ENCODE results near the gene SDHAF2.

The SDHAF2 gene

DNA sequence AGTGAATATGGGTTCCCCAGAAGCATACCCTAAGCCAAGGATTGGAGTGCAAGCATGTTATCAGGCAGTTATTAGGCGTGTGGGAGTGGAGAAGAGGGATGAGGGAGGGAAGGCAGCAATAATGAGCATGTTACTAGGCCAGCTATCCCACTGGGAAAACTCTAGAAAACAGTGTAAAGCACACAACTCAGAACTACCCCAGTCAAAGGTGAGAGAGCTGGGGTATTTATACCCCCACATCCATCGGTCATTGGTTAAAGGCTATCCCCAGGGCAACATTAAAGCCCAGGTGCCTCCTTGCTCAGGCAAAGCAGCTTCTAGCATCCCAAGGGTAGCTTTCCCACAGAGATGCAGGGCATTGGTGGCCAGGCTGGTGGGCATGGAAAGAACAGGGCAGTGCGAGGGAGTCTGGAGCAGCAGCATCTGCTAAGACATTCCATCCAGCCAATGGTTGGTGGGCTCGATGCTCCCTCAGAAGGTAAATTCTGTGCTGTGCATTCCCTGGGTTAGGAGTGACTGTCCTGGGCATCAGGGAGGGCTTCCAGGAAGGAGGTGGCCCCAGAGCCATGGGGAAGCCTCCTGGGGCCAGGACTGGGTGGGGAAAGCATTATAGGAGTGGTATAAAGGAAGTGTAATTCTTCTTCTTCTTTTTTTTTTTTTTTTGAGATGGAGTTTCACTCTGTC, 57.6 kb downstream of the SDHAF2 start:
- H3K36me3 ChIP-seq (ENCODE audit: low read length), result no peaks in the 10 kb centered on the region
- H3K27ac ChIP-seq (ENCODE audit: low read depth, low read length), result no peak overlapping the region
- H3K9me3 ChIP-seq (ENCODE audit: insufficient read depth, low read length), result no peaks in the 10 kb centered on the region
- H4K20me1 ChIP-seq (ENCODE audit: low read depth, low read length), result no peaks in the 10 kb centered on the region
- no peak overlapping the region for H2AFZ ChIP-seq (ENCODE audit: low read depth, low read length, severe bottlenecking)
- H3K4me3 ChIP-seq (ENCODE audit: insufficient read depth, low read length, poor library complexity, severe bottlenecking), result no peak overlapping the region
- H3K9me2 ChIP-seq (replicated peaks; ENCODE audit: insufficient read depth, low read length), result no peaks in the 10 kb centered on the region
- no peak overlapping the region for H3K9ac ChIP-seq (ENCODE audit: low read length)
- H3F3A ChIP-seq (ENCODE audit: insufficient read depth), result no peaks in the 10 kb centered on the region
- TF ChIP-seq EZH2phosphoT487 (conservative IDR thresholded peaks at IDR 0.05; ENCODE audit: low read length), result no peak
- TF ChIP-seq, protein P1, sequence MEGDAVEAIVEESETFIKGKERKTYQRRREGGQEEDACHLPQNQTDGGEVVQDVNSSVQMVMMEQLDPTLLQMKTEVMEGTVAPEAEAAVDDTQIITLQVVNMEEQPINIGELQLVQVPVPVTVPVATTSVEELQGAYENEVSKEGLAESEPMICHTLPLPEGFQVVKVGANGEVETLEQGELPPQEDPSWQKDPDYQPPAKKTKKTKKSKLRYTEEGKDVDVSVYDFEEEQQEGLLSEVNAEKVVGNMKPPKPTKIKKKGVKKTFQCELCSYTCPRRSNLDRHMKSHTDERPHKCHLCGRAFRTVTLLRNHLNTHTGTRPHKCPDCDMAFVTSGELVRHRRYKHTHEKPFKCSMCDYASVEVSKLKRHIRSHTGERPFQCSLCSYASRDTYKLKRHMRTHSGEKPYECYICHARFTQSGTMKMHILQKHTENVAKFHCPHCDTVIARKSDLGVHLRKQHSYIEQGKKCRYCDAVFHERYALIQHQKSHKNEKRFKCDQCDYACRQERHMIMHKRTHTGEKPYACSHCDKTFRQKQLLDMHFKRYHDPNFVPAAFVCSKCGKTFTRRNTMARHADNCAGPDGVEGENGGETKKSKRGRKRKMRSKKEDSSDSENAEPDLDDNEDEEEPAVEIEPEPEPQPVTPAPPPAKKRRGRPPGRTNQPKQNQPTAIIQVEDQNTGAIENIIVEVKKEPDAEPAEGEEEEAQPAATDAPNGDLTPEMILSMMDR (IDR thresholded peaks at IDR 0.05; ENCODE audit: insufficient read depth, low read length, poor library complexity, severe bottlenecking), result no peak
- H3K27me3 ChIP-seq (ENCODE audit: low read length), result no peaks in the 10 kb centered on the region
- H3K79me2 ChIP-seq (ENCODE audit: insufficient read depth, low read length), result no peaks in the 10 kb centered on the region
- H3K4me2 ChIP-seq (ENCODE audit: low read depth, low read length, poor library complexity, severe bottlenecking), result no peak overlapping the region

DNA sequence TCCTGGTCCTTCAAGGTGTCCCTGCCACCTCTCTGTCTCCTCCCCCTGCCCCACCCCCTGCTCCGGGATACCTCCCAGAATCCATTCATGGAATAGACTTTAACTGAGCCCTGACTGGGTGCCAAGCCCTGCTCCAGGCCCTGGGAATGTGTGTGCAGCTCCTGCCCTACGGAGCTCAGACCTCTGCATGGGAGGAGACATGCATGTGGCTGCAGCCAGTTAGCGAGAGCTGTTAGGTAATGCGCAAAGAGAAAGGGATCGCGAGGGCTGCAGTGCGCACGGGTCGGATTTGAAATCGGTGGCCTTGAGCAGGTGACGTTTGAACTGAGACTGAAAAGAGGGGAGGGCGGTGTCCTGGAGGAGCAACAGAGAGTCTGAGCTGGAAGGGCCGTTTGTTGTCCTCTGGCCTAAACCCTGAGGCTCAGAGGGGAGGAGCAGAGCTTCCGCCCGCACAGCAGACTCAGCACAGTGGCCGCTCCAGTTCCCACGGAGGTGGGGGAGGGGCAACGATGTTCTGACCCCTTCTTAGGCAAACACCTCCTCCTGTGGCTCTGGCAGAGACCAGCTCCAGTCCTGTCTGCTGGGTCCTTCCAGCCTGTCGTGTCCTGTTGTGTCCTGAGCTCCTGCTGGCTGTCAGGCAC, 58.8 kb downstream of the SDHAF2 start:
- Histone ChIP-seq H3F3A (ENCODE audit: insufficient read depth) (no peaks in the 10 kb centered on the region), H3K36me3 (ENCODE audit: low read length) (no peaks in the 10 kb centered on the region), H3K9me3 (ENCODE audit: insufficient read depth, low read length) (no peaks in the 10 kb centered on the region), H3K9ac (ENCODE audit: low read length) (no peak overlapping the region), H4K20me1 (ENCODE audit: low read depth, low read length) (no peaks in the 10 kb centered on the region), H3K4me2 (ENCODE audit: low read depth, low read length, poor library complexity, severe bottlenecking) (no peak overlapping the region), H2AFZ (ENCODE audit: low read depth, low read length, severe bottlenecking) (no peak overlapping the region), H3K79me2 (ENCODE audit: insufficient read depth, low read length) (no peaks in the 10 kb centered on the region), H3K27me3 (ENCODE audit: low read length) (no peaks in the 10 kb centered on the region), H3K9me2 (replicated peaks; ENCODE audit: insufficient read depth, low read length) (no peaks in the 10 kb centered on the region), H3K27ac (ENCODE audit: low read depth, low read length) (no peak overlapping the region), H3K4me3 (ENCODE audit: insufficient read depth, low read length, poor library complexity, severe bottlenecking) (no peak overlapping the region)
- TF ChIP-seq, protein P1 (IDR thresholded peaks at IDR 0.05; ENCODE audit: insufficient read depth, low read length, poor library complexity, severe bottlenecking), result no peak
- no peak for TF ChIP-seq EZH2phosphoT487 (conservative IDR thresholded peaks at IDR 0.05; ENCODE audit: low read length)

DNA sequence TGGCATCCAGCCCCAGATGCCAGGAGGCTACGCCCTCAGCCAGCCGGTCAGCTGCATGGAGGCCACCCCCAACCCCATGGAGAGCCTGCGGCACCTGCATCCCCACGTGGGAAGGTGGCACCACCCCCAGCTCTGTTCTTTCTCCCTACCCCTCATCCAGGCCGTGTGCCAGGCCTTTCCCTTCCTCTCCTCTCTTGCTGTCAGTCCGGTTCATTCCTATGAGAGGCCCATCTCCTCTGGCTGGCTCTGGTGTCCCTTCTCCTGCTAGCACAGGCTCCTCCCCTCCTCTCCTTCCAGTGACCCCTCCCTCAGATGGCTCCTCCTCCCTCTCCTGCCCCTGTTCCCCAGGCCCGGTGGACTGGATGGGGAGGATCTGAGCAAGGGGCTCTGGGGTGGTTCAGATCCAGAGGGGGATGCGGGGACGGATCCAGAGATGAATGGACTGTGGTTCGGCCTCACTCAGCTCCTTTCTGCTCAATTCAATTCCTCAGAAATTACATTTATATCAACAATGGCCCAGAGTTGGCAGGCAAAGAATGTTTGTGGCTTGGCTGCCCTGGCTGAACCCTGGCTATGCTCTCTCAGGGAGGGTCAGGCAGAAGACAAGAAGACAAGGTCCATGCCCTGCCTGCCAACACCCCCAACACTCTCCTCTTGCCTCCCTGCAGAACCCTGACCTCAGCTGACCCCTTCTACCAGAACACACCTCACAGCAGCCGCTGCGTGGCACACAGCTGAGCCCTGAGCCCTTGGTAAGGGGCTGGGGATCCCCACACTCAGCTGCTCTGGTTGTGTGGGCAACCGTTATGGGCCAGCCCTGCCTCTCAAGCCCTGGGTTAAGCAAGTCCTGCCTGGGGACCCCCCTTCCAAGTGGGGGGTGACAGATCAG, 60.2 kb downstream of the SDHAF2 start:
- TF ChIP-seq EZH2phosphoT487 (conservative IDR thresholded peaks at IDR 0.05; ENCODE audit: low read length), result no peak
- TF ChIP-seq, protein P1 (IDR thresholded peaks at IDR 0.05; ENCODE audit: insufficient read depth, low read length, poor library complexity, severe bottlenecking), result no peak
- no peaks in the 10 kb centered on the region for H3K27me3 ChIP-seq (ENCODE audit: low read length)
- H3K9ac ChIP-seq (ENCODE audit: low read length), result no peak overlapping the region
- H2AFZ ChIP-seq (ENCODE audit: low read depth, low read length, severe bottlenecking), result no peak overlapping the region
- H3K9me3 ChIP-seq (ENCODE audit: insufficient read depth, low read length), result no peaks in the 10 kb centered on the region
- H3K36me3 ChIP-seq (ENCODE audit: low read length), result no peaks in the 10 kb centered on the region
- no peaks in the 10 kb centered on the region for H3K79me2 ChIP-seq (ENCODE audit: insufficient read depth, low read length)
- no peak overlapping the region for H3K27ac ChIP-seq (ENCODE audit: low read depth, low read length)
- no peaks in the 10 kb centered on the region for H3K9me2 ChIP-seq (replicated peaks; ENCODE audit: insufficient read depth, low read length)
- no peak overlapping the region for H3K4me3 ChIP-seq (ENCODE audit: insufficient read depth, low read length, poor library complexity, severe bottlenecking)
- no peaks in the 10 kb centered on the region for H4K20me1 ChIP-seq (ENCODE audit: low read depth, low read length)
- H3F3A ChIP-seq (ENCODE audit: insufficient read depth), result no peaks in the 10 kb centered on the region
- no peak overlapping the region for H3K4me2 ChIP-seq (ENCODE audit: low read depth, low read length, poor library complexity, severe bottlenecking)
